ENCODE data around the gene ANGPTL4. TPM values are rescaled to one million over a fixed set of nuclear protein-coding genes. Genes with fewer than 3 reads are reported as not detected.

The ANGPTL4 gene
- total and polyA plus RNA-seq, 2 of the 13 experiments (the other 11 are each of a cell fraction or from before 2014, with no cell fraction given), result 0.80 to 21.7 TPM

DNA sequence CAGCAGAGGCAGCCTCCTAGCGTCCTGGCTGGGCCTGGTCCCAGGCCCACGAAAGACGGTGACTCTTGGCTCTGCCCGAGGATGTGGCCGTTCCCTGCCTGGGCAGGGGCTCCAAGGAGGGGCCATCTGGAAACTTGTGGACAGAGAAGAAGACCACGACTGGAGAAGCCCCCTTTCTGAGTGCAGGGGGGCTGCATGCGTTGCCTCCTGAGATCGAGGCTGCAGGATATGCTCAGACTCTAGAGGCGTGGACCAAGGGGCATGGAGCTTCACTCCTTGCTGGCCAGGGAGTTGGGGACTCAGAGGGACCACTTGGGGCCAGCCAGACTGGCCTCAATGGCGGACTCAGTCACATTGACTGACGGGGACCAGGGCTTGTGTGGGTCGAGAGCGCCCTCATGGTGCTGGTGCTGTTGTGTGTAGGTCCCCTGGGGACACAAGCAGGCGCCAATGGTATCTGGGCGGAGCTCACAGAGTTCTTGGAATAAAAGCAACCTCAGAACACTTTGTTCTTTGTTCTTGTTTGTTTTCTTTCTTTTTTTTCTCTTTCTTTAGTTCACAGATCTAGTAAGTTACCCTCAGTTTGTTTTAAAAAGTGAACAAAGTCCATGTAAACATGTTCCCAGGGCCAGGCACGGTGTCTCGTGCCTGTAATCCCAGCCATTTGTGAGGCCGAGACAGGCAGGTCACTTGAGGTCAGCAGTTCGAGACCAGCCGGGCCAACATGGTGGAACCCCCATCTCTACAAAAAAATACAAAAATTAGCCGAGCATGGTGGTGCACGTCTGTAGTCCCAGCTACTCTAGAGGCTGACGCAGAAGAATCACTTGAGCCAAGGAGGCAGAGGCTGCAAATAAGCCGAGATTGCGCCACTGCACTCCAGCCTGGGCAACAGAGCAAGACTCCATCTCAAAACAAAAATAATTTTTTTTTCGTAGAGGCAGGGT, 10.2 kb downstream of the ANGPTL4 start (continued):
- TF ChIP-seq, protein P1, sequence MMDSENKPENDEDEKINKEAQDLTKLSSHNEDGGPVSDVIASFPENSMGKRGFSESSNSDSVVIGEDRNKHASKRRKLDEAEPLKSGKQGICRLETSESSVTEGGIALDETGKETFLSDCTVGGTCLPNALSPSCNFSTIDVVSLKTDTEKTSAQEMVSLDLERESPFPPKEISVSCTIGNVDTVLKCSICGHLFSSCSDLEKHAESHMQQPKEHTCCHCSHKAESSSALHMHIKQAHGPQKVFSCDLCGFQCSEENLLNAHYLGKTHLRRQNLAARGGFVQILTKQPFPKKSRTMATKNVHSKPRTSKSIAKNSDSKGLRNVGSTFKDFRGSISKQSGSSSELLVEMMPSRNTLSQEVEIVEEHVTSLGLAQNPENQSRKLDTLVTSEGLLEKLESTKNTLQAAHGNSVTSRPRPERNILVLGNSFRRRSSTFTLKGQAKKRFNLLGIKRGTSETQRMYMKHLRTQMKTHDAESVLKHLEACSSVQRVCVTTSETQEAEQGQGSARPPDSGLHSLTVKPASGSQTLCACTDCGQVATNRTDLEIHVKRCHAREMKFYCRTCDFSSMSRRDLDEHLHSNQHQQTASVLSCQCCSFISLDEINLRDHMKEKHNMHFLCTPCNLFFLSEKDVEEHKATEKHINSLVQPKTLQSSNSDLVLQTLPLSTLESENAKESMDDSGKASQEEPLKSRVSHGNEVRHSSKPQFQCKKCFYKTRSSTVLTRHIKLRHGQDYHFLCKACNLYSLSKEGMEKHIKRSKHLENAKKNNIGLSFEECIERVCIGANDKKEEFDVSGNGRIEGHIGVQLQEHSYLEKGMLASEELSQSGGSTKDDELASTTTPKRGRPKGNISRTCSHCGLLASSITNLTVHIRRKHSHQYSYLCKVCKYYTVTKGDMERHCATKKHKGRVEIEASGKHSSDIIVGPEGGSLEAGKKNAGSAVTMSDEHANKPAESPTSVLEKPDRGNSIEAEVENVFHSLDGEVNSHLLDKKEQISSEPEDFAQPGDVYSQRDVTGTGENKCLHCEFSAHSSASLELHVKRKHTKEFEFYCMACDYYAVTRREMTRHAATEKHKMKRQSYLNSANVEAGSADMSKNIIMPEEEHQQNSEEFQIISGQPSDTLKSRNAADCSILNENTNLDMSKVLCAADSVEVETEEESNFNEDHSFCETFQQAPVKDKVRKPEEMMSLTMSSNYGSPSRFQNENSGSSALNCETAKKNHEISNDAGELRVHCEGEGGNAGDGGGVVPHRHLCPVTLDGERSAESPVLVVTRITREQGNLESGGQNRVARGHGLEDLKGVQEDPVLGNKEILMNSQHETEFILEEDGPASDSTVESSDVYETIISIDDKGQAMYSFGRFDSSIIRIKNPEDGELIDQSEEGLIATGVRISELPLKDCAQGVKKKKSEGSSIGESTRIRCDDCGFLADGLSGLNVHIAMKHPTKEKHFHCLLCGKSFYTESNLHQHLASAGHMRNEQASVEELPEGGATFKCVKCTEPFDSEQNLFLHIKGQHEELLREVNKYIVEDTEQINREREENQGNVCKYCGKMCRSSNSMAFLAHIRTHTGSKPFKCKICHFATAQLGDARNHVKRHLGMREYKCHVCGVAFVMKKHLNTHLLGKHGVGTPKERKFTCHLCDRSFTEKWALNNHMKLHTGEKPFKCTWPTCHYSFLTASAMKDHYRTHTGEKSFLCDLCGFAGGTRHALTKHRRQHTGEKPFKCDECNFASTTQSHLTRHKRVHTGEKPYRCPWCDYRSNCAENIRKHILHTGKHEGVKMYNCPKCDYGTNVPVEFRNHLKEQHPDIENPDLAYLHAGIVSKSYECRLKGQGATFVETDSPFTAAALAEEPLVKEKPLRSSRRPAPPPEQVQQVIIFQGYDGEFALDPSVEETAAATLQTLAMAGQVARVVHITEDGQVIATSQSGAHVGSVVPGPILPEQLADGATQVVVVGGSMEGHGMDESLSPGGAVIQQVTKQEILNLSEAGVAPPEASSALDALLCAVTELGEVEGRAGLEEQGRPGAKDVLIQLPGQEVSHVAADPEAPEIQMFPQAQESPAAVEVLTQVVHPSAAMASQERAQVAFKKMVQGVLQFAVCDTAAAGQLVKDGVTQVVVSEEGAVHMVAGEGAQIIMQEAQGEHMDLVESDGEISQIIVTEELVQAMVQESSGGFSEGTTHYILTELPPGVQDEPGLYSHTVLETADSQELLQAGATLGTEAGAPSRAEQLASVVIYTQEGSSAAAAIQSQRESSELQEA (CRISPR knock-in tag; IDR thresholded peaks at IDR 0.05; ENCODE audit: not compliant biosample characterization), result no peak
- TF ChIP-seq, protein P2, sequence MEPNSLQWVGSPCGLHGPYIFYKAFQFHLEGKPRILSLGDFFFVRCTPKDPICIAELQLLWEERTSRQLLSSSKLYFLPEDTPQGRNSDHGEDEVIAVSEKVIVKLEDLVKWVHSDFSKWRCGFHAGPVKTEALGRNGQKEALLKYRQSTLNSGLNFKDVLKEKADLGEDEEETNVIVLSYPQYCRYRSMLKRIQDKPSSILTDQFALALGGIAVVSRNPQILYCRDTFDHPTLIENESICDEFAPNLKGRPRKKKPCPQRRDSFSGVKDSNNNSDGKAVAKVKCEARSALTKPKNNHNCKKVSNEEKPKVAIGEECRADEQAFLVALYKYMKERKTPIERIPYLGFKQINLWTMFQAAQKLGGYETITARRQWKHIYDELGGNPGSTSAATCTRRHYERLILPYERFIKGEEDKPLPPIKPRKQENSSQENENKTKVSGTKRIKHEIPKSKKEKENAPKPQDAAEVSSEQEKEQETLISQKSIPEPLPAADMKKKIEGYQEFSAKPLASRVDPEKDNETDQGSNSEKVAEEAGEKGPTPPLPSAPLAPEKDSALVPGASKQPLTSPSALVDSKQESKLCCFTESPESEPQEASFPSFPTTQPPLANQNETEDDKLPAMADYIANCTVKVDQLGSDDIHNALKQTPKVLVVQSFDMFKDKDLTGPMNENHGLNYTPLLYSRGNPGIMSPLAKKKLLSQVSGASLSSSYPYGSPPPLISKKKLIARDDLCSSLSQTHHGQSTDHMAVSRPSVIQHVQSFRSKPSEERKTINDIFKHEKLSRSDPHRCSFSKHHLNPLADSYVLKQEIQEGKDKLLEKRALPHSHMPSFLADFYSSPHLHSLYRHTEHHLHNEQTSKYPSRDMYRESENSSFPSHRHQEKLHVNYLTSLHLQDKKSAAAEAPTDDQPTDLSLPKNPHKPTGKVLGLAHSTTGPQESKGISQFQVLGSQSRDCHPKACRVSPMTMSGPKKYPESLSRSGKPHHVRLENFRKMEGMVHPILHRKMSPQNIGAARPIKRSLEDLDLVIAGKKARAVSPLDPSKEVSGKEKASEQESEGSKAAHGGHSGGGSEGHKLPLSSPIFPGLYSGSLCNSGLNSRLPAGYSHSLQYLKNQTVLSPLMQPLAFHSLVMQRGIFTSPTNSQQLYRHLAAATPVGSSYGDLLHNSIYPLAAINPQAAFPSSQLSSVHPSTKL (CRISPR knock-in tag; IDR thresholded peaks at IDR 0.05), result peak; percentile 95
- TF ChIP-seq, protein P3, sequence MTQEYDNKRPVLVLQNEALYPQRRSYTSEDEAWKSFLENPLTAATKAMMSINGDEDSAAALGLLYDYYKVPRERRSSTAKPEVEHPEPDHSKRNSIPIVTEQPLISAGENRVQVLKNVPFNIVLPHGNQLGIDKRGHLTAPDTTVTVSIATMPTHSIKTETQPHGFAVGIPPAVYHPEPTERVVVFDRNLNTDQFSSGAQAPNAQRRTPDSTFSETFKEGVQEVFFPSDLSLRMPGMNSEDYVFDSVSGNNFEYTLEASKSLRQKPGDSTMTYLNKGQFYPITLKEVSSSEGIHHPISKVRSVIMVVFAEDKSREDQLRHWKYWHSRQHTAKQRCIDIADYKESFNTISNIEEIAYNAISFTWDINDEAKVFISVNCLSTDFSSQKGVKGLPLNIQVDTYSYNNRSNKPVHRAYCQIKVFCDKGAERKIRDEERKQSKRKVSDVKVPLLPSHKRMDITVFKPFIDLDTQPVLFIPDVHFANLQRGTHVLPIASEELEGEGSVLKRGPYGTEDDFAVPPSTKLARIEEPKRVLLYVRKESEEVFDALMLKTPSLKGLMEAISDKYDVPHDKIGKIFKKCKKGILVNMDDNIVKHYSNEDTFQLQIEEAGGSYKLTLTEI (CRISPR knock-in tag; conservative IDR thresholded peaks at IDR 0.05), result no peak
- TF ChIP-seq THYN1 (CRISPR knock-in tag; IDR thresholded peaks at IDR 0.05; ENCODE audit: borderline replicate concordance, low read depth) (no peak), SAFB2 (CRISPR knock-in tag; IDR thresholded peaks at IDR 0.05; ENCODE audit: borderline replicate concordance, low read depth) (no peak; the same call in 1 of the 2 replicates), ZNF232 (CRISPR knock-in tag; IDR thresholded peaks at IDR 0.05; ENCODE audit: borderline replicate concordance) (no peak), NR2F6 (IDR thresholded peaks at IDR 0.05) (peak; percentile 86), NR2F6 (CRISPR knock-in tag; IDR thresholded peaks at IDR 0.05) (peak; percentile 87), ZNF782 (CRISPR knock-in tag; IDR thresholded peaks at IDR 0.05; ENCODE audit: borderline replicate concordance) (no peak), HNRNPL (IDR thresholded peaks at IDR 0.05; ENCODE audit: low read depth, low read length) (no peak), ZNF660 (CRISPR knock-in tag; IDR thresholded peaks at IDR 0.05; ENCODE audit: borderline replicate concordance, low read depth) (no peak), SRF (IDR thresholded peaks at IDR 0.05; ENCODE audit: low read depth, low read length) (no peak)
